HG02678 (cell line): Measurements from ENCODE around the gene DOCK1.
"Not testable (repeated sequence)": the region's sequence is repeated elsewhere in the genome, so short reads cannot be mapped to it uniquely, and the experiment has no call there.

Experiments
- ATAC-seq: cut with Tn5 transposase; IDR thresholded peaks from one replicate; pipeline ENCODE4 v1.9.1; 2021; ENCODE audit warnings: mild to moderate bottlenecking, moderate library complexity; ENCODE audit not compliant: unreplicated experiment

The DOCK1 gene

GRCh38 chr10:126904818-126905701 lies at the start of gene DOCK1:
DOCK1 (plus strand) TSS chr10:126905428; CDS start chr10:126905518, 90 bp downstream.
- no peak for ATAC-seq

GRCh38 chr10:126857178-126857806 lies 47.9 kb upstream of the DOCK1 start:
- no peak for ATAC-seq

DNA sequence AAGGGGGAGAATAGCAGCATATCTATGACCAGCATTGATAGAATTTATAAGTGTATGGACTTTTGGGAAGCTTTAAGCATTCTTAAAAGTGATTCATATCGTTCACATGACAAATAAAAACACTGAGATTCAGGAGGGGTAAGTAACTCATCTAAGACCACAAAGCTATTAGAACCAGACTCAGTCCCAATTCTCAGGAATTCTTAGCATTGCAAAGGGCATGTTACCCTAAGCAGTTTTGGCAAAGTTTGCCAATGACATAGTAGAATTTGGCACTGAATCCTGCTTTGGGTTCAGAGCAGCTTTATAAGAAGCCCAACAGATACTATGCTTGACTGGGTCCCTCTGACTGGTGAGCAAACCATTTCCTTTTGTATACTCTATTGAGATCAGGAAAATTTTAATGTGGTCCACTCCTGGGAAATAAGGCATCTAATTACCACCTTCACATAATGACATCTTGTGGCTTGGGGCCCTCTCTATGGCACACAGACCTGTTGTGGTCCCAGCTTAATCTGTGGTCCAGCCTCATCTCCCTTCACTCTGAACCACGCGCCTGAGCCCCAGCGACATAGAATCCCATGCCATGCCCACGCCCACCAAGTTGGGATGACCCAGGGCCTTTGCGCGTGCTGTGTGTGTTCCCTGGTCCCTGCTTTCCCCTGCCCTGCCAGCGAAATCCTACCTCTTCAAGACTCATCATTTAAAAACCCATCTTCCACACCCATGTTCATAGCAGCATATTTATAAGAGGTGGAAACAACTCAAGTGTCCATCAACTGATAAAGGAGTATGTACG lies 37.5 kb upstream of the DOCK1 start:
- ATAC-seq, result no peak

- ATAC-seq, result no peak
Observed at GRCh38 chr10:126868371-126868770, 36.9 kb upstream of the DOCK1 start.

- ATAC-seq, result no peak
Observed at GRCh38 chr10:126872135-126872534, 33.1 kb upstream of the DOCK1 start.

GRCh38 chr10:126872768-126873167 lies 32.5 kb upstream of the DOCK1 start:
- no peak for ATAC-seq

GRCh38 chr10:126876456-126876855 lies 28.8 kb upstream of the DOCK1 start:
- ATAC-seq, result no peak

- no peak for ATAC-seq
Observed at GRCh38 chr10:126877390-126877789, 27.8 kb upstream of the DOCK1 start.

GRCh38 chr10:126878594-126878993 lies 26.6 kb upstream of the DOCK1 start:
- ATAC-seq, result no peak

DNA sequence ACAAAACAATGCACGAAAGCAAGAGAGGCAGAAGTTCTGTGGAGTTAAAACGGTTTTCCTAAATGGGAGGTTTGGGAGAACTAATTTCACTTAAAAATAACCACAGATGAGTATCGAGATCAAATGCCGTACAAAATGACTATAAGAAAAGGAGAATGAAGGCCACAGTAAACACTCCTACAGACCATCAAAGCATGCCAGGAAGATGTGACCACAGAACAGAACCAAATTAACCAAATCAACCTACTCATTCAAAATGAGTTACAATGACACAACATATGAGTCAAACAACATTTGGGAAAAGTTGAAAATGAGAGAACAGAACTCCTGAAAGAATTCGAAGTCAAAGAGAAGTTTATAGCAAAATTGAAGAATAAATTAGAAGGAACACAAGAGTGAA lies 24.3 kb upstream of the DOCK1 start:
- ATAC-seq, result no peak

DNA sequence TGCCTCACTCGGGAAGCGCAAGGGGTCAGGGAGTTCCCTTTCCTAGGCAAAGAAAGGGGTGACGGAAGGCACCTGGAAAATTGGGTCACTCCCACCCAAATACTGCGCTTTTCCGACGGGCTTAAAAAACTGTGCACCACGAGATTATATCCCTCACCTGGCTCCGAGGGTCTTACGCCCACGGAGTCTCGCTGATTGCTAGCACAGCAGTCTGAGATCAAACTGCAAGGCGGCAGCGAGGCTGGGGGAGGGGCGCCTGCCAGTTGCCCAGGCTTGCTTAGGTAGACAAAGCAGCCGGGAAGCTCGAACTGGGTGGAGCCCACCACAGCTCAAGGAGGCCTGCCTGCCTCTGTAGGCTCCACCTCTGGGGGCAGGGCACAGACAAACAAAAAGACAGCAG lies 23.2 kb upstream of the DOCK1 start:
- not testable (repeated sequence) for ATAC-seq

GRCh38 chr10:126888436-126888835 lies 16.8 kb upstream of the DOCK1 start:
- ATAC-seq, result not testable (repeated sequence)

DNA sequence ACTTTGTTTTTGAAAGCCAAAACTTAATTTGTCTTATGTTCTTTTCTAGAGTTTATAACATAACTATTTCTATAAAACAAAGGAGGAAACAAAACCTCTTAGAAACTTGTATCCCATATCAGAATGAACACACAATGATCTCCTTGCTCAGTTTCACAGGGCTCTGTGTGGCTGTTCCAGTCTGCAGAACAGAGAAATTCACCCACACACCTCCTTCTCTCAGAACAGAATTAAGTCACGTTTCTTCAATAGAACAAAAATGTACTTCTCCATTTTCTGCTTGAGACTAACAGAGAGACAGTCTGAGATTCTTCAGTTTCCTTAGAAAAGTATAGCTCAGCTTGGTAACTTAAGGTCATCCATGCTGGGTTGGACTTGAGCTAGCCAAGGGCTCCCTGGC lies 15.8 kb upstream of the DOCK1 start:
- ATAC-seq, result no peak

- not testable (repeated sequence) for ATAC-seq
Observed at GRCh38 chr10:126890797-126891196, 14.4 kb upstream of the DOCK1 start.

GRCh38 chr10:126892226-126893175 lies 12.7 kb upstream of the DOCK1 start:
- no peak for ATAC-seq

GRCh38 chr10:126893206-126893605 lies 12.0 kb upstream of the DOCK1 start:
- no peak for ATAC-seq

DNA sequence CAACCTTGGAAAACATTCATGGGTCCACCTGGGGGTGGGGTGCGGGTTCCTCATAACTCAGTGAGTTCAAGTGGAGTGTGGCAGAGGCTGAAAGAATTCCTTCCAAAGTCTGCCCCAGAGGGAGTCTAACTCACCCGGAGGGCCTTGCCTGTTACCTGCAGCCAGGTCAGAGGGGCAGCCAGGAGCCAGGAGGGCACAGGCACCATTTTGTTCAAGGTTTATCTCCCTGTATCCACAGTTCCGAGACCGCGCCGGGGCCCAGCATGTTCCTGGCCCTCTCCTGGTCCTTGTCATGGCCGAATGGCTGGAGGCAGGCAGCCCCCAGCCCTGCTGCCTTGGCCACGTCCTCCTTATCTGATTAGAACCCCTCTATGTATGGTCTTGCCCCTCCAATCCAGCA lies 11.4 kb upstream of the DOCK1 start:
- ATAC-seq, result no peak

- ATAC-seq, result no peak
Observed at GRCh38 chr10:126895214-126895781, 9.9 kb upstream of the DOCK1 start.

- no peak for ATAC-seq
Observed at GRCh38 chr10:126898460-126898859, 6.8 kb upstream of the DOCK1 start.

- ATAC-seq, result not testable (repeated sequence)
Observed at GRCh38 chr10:126899529-126899928, 5.7 kb upstream of the DOCK1 start.
